GM12874 (cell line): ENCODE data around the gene DYDC1.

Experiments used
- TF ChIP-seq, protein P1 (sequence below): IDR thresholded peaks from 2 replicates; pipeline ENCODE4 v1.5.1; 2011; ENCODE audit warnings: low read depth, mild to moderate bottlenecking, control low read depth, low read length, moderate library complexity; ENCODE audit not compliant: insufficient read depth

The DYDC1 gene

DNA sequence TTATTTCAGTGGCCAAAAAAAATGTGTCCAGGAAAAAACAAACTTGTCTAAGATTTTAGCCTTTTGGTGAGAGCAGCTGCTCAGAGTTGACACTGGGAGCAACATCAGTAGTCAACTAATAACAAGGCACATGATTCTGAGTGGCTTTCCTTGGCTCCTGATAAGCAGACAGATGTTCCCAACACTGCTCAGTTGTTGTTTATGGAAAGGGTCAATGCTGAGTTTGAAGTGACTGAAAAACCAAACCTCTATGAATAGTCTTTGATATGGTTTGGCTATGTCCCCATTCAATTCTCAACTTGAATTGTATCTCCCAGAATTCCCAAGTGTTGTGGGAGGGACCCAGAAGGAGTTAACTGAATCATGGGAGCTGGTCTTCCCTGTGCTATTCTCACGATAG, 12.3 kb downstream of the DYDC1 start:
- TF ChIP-seq, protein P1, sequence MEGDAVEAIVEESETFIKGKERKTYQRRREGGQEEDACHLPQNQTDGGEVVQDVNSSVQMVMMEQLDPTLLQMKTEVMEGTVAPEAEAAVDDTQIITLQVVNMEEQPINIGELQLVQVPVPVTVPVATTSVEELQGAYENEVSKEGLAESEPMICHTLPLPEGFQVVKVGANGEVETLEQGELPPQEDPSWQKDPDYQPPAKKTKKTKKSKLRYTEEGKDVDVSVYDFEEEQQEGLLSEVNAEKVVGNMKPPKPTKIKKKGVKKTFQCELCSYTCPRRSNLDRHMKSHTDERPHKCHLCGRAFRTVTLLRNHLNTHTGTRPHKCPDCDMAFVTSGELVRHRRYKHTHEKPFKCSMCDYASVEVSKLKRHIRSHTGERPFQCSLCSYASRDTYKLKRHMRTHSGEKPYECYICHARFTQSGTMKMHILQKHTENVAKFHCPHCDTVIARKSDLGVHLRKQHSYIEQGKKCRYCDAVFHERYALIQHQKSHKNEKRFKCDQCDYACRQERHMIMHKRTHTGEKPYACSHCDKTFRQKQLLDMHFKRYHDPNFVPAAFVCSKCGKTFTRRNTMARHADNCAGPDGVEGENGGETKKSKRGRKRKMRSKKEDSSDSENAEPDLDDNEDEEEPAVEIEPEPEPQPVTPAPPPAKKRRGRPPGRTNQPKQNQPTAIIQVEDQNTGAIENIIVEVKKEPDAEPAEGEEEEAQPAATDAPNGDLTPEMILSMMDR, result no peak

DNA sequence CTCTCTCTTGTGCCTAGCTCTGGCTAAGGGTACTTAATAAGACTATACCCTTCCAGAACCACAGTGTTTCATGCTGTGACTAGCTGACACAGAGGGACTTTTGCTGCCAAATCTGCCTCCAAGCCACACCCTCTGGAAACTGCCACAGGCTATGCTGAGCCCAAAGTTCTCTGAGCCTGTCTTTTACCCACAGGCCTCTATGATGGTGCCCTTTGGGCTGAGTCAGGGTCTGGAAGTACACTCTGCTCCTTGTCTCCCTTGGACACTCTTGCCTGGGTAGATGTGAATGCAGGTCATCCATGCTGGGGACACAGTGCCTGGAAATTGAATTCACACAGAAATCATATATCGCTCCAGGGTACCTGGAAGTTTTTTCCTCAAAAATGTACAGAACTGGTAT, 22.6 kb downstream of the DYDC1 start:
- TF ChIP-seq, protein P1, result no peak

DNA sequence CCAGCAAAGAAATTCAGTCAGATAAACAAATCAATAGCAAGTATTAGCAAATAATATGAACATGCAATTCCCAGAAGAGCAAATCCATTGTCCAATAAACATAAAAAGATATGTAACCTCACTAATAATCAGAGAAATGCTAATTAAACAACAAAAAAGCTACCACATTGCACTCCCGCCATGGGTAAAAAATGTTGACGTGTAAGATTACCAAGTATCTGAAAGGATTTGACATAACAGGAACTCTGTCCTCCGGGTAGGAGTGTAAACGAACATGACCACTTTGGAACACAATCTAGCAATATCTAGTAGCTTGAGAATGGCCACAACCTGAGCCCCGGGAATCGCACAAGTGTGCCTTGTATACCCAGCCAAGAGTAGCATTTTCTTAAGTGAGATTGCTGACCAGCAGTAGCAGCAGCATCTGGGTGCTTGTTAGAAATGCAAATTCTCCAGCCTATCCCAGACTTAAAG, 31.6 kb downstream of the DYDC1 start:
- TF ChIP-seq, protein P1, result no peak

DNA sequence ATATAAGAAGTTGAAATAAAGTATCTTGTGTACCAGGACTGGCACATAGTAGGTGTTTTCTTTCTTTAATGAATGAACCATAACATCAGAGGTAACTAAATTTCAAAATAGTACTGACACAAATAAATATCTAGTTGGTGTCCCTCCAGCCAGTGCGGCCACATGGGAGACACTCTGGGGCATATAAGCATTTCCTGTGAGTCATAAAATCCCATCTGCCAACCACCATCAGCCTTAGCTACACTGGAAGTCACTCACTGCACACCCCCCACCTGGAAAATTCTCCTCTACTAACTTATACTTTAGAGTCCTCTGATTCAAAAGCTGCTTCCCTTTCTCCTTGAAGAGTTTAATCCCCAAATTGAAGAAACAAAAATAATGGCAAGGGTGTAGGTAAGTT, 32.5 kb downstream of the DYDC1 start:
- TF ChIP-seq, protein P1, result no peak

DNA sequence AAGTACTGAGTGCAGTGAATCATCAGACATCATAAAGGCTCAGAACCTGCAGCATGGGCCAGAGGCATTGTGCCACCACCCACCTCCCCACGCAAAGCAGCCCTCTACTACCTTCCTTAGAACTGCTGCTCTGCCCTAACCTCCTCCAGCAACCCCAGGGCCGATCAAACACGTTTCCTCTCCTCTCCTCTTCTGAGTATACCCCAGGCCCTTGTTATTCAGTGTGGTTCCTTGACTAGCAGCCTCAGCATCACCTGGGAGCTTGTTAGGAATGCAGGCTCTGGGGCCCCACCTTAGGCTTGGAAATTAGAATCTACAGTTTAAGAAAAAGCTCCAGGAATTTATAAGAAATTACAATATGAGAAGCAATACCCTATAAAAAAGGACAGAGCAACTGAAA, 33.2 kb downstream of the DYDC1 start:
- TF ChIP-seq, protein P1, result no peak

DNA sequence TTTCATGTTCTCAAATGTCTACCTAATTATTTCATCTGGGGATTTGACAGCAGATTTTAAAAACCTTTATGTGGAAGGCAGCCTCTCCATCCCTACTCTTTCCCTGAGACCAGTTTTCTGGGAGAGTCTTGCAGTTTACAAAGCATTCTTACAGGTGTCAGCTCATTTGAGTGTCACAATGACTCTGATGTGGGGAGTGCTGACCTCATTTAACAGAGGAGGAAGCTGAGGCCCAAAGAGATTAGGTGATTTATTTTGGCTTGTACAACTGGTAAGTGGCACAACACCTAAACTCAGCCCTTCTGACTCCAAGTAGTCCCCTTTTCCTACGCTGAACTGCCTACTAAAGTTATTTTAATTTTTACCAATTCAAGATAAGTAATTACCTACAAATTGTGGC, 33.8 kb downstream of the DYDC1 start:
- TF ChIP-seq, protein P1, result no peak

DNA sequence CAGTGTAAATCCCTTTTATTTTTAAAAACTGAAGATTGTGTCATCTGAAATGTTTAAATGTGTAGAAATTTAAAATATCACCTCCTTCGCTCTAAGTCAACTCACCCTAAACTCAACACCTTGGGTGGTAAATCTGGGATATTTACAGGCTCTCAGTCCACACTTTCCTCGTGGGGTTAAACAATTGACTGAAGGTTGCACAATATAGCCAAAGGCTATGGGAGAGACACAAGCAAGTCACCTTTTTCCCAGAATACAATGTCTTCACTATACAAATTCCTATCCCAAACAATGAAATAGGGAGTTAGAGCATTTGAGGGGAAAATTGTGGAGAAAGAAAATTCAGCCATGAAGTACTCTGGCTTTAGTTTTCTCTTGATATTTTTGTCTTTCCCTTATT, 34.4 kb downstream of the DYDC1 start:
- TF ChIP-seq, protein P1, result no peak

DNA sequence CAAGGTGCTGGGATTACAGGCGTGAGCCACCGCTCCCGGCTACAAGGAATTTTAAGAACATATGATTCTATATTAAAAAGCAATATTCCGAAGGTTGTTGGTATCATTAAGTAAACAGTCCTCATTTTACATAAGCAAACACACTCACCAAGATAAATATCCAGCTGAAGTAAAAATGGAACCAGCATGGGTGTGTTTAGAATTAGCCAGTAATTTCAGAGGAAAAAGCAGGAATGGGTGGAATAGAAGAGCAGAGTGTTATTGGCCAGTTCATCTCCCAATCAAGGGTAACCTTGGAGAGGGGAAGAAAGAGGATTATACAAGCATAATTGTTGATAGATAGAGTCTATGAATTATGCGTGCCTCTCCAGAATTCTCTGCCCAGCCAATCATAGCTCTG, 35.4 kb downstream of the DYDC1 start:
- TF ChIP-seq, protein P1, result no peak
